GM21526 (cell line): ENCODE data around the gene SLC5A6.

Source experiments
- ATAC-seq: cut with Tn5 transposase; IDR thresholded peaks from one replicate; pipeline ENCODE4 v1.9.1; 2021; ENCODE audit warnings: moderate library complexity; ENCODE audit not compliant: unreplicated experiment, low FRiP score

Gene SLC5A6

GRCh38 chr2:27237341-27237945 lies 25.4 kb upstream of the SLC5A6 start:
- no peak for ATAC-seq

GRCh38 chr2:27236626-27237025 lies 24.6 kb upstream of the SLC5A6 start:
- no peak for ATAC-seq

GRCh38 chr2:27236136-27236535 lies 24.1 kb upstream of the SLC5A6 start:
- ATAC-seq, result no peak

GRCh38 chr2:27233341-27233740 lies 21.3 kb upstream of the SLC5A6 start:
- ATAC-seq, result no peak

GRCh38 chr2:27231921-27232320 lies 19.9 kb upstream of the SLC5A6 start:
- no peak for ATAC-seq

- no peak for ATAC-seq
These were observed 15.4 kb upstream of the SLC5A6 start for GRCh38 chr2:27227501-27227900.

- ATAC-seq, result no peak
These were observed 13.5 kb upstream of the SLC5A6 start for GRCh38 chr2:27225526-27225925.

- ATAC-seq, result no peak
These were observed 11.3 kb upstream of the SLC5A6 start for GRCh38 chr2:27223416-27223815.

- no peak for ATAC-seq
These were observed 10.3 kb upstream of the SLC5A6 start for GRCh38 chr2:27222407-27222806.

GRCh38 chr2:27221166-27221565 lies 9.1 kb upstream of the SLC5A6 start:
- no peak for ATAC-seq

GRCh38 chr2:27220091-27220490 lies 8.0 kb upstream of the SLC5A6 start:
- no peak for ATAC-seq

- no peak for ATAC-seq
These were observed 7.0 kb upstream of the SLC5A6 start for GRCh38 chr2:27219091-27219490.

- ATAC-seq, result no peak
These were observed 6.5 kb upstream of the SLC5A6 start for GRCh38 chr2:27218614-27219013.

- ATAC-seq, result peak; percentile 65
These were observed 5.4 kb upstream of the SLC5A6 start, which contains the start of gene CAD for GRCh38 chr2:27217173-27218121. Gene CAD, plus strand, starts transcription at chr2:27217369. Its CDS starts 183 bp downstream, at chr2:27217552.

GRCh38 chr2:27216416-27217137 lies 4.5 kb upstream of the SLC5A6 start:
- ATAC-seq, result no peak

- ATAC-seq, result no peak
These were observed 2.9 kb upstream of the SLC5A6 start for GRCh38 chr2:27214941-27215340.

- ATAC-seq, result peak; percentile 5
These were observed 781 bp upstream of the SLC5A6 start for GRCh38 chr2:27212626-27213471.

- no peak for ATAC-seq
These were observed 676 bp downstream of the SLC5A6 start for GRCh38 chr2:27211241-27211942.

- ATAC-seq, result no peak
These were observed 2.3 kb downstream of the SLC5A6 start for GRCh38 chr2:27209621-27210401.
